WTC11 (cell line): ENCODE data around the gene USP48. TPM values are rescaled to one million over a fixed set of nuclear protein-coding genes. Genes with fewer than 3 reads are reported as not detected.

Experiments
- ATAC-seq: fragments of 200-7000 bp; cut with Tn5 transposase; 2 replicates; pipeline ENCODE4 v1.10.0; 2021; ENCODE audit warnings: mild to moderate bottlenecking, moderate library complexity
- CTCF ChIA-PET: fragments of 300-600 bp; sonication (Branson Sonifier 250); formaldehyde crosslinking; loops from one replicate; lab custom pipeline; 2021; ENCODE audit warnings: antibody characterized with exemption; lab: Charles Lee
- POLR2A ChIA-PET: fragments of 350-600 bp; sonication (Branson Sonifier 250); formaldehyde crosslinking; loops from one replicate; lab custom pipeline; 2021; ENCODE audit warnings: antibody characterized with exemption; lab: Charles Lee
- DNase-seq: peaks from one replicate; pipeline ENCODE4 v3.0.0; 2021; ENCODE audit warnings: low spot score
- H3K27ac Mint-ChIP-seq: 2 replicates; pipeline ENCODE4 v1.8.0; 2021; ENCODE audit warnings: mixed read lengths
- H3K27me3 Mint-ChIP-seq: 2 replicates; pipeline ENCODE4 v1.8.0; 2021; ENCODE audit warnings: low read depth, mild to moderate bottlenecking, moderate library complexity, mixed read lengths
- H3K36me3 Mint-ChIP-seq: 2 replicates; pipeline ENCODE4 v1.8.0; 2021; ENCODE audit warnings: mixed read lengths
- H3K4me1 Mint-ChIP-seq: 2 replicates; pipeline ENCODE4 v1.8.0; 2022; ENCODE audit warnings: mixed read lengths
- H3K4me3 Mint-ChIP-seq: 2 replicates; pipeline ENCODE4 v1.8.0; 2021; ENCODE audit warnings: mild to moderate bottlenecking, moderate library complexity, mixed read lengths
- H3K9me3 Mint-ChIP-seq: 2 replicates; pipeline ENCODE4 v1.8.0; 2021; ENCODE audit warnings: mixed read lengths
- ELF4 ChIP-seq: sonication (generic); formaldehyde crosslinking; IDR thresholded peaks from 2 replicates; pipeline ENCODE4 v1.8.1; 2022; ENCODE audit warnings: low read depth, mild to moderate bottlenecking, moderate library complexity, missing genetic modification reagents
- ESRRA ChIP-seq: sonication (generic); formaldehyde crosslinking; IDR thresholded peaks from 2 replicates; pipeline ENCODE4 v1.8.1; 2022; ENCODE audit warnings: mild to moderate bottlenecking, missing genetic modification reagents, borderline replicate concordance
- FOXK1 ChIP-seq: sonication (generic); formaldehyde crosslinking; IDR thresholded peaks from 2 replicates; pipeline ENCODE4 v1.8.0; 2022; ENCODE audit warnings: mild to moderate bottlenecking, moderate library complexity, missing genetic modification reagents
- FOXP1 ChIP-seq: sonication (generic); formaldehyde crosslinking; IDR thresholded peaks from 2 replicates; pipeline ENCODE4 v1.8.0; 2022; ENCODE audit warnings: missing genetic modification reagents, mild to moderate bottlenecking, moderate library complexity, borderline replicate concordance
- MYBL2 ChIP-seq: sonication (generic); formaldehyde crosslinking; IDR thresholded peaks from 2 replicates; pipeline ENCODE4 v1.8.1; 2023; ENCODE audit warnings: mild to moderate bottlenecking, moderate library complexity, missing genetic modification reagents
- NFE2L1 ChIP-seq: sonication (generic); formaldehyde crosslinking; IDR thresholded peaks from 2 replicates; pipeline ENCODE4 v1.8.1; 2023; ENCODE audit warnings: missing genetic modification reagents
- NR1H2 ChIP-seq: sonication (generic); formaldehyde crosslinking; IDR thresholded peaks from 2 replicates; pipeline ENCODE4 v1.9.0; 2021; ENCODE audit warnings: mild to moderate bottlenecking, moderate library complexity, missing genetic modification reagents
- SP1 ChIP-seq: sonication (generic); formaldehyde crosslinking; conservative IDR thresholded peaks from 2 replicates; pipeline ENCODE4 v1.8.1; 2022; ENCODE audit warnings: missing genetic modification reagents
- ZNF219 ChIP-seq: sonication (generic); formaldehyde crosslinking; IDR thresholded peaks from 2 replicates; pipeline ENCODE4 v1.8.0; 2023; ENCODE audit warnings: missing genetic modification reagents, mild to moderate bottlenecking, borderline replicate concordance
- total RNA-seq: library from RNA; stranded (reverse); gene quantifications from 3 replicates; pipeline ENCODE4 v1.2.3, GENCODE V29; 2021
- TF ChIP-seq, protein P1 (sequence below): sonication (generic); formaldehyde crosslinking; IDR thresholded peaks from 2 replicates; pipeline ENCODE4 v1.8.0; 2023; ENCODE audit warnings: mild to moderate bottlenecking, missing genetic modification reagents
- TF ChIP-seq, protein P2 (sequence below): fragments of 250-450 bp; sonication (Bioruptor Pico); IDR thresholded peaks from 2 replicates; pipeline ENCODE4 v1.9.0; 2021; ENCODE audit warnings: mild to moderate bottlenecking
- TF ChIP-seq, protein P3 (sequence below): sonication (generic); formaldehyde crosslinking; IDR thresholded peaks from 2 replicates; pipeline ENCODE4 v1.8.0; 2022; ENCODE audit warnings: mild to moderate bottlenecking, missing genetic modification reagents
- TF ChIP-seq, protein P4 (sequence below): sonication (generic); formaldehyde crosslinking; IDR thresholded peaks from 2 replicates; pipeline ENCODE4 v1.8.1; 2022; ENCODE audit warnings: mild to moderate bottlenecking, missing genetic modification reagents, moderate library complexity, borderline replicate concordance

Gene USP48
- total RNA-seq, 1 experiment from 2014 or later = 86.9 TPM

DNA sequence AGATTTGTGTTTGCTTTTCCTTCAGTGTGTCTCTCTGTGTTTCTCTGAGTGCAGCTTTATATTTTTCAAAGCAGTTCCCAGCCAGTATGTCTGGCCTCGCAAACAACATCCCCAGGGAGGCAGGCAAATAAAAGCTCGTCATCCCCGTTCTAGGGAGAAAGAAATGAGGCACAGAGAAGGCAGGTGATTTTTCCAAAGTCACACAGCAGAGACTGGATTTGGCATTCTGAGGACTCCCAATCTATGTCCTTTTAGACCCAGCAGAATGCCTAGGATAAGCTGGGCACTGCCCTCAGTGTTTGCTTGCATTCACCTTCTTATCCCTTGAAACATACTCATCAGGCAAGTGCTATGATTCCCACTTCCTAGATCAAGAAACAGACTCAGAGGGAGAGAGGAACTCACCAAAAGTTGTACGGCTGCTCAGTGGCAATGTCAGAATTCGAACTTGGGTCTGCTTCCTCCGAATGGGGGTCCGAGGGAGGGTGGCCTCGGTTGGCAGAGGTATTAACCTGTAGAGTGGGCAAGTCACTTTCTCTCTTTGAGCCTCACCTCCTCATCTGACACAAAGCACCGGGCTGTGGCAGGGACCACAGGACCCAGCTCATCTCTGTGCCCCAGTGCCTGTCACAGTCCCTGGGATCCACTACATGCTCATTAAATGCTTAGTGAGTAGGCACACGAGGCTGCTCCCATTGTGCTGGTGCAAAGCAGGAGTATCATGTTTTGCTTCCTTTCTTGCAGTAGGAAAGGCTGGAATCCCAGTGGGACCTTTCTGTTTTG lies 118.0 kb downstream of the USP48 start:
- no peaks in the 10 kb centered on the region for H3K9me3 Mint-ChIP-seq
- CTCF ChIA-PET = interaction anchor here (1.5 kb wide), 1 partner anchor 10 kb away, joined by 4 read pairs; no protein-coding TSS in a partner anchor
- H3K27ac Mint-ChIP-seq = no peak overlapping the region
- no peak overlapping the region for H3K4me3 Mint-ChIP-seq
- no peak for TF ChIP-seq FOXP1 (CRISPR knock-in tag)
- TF ChIP-seq SP1 (CRISPR knock-in tag) = no peak
- TF ChIP-seq, protein P1, sequence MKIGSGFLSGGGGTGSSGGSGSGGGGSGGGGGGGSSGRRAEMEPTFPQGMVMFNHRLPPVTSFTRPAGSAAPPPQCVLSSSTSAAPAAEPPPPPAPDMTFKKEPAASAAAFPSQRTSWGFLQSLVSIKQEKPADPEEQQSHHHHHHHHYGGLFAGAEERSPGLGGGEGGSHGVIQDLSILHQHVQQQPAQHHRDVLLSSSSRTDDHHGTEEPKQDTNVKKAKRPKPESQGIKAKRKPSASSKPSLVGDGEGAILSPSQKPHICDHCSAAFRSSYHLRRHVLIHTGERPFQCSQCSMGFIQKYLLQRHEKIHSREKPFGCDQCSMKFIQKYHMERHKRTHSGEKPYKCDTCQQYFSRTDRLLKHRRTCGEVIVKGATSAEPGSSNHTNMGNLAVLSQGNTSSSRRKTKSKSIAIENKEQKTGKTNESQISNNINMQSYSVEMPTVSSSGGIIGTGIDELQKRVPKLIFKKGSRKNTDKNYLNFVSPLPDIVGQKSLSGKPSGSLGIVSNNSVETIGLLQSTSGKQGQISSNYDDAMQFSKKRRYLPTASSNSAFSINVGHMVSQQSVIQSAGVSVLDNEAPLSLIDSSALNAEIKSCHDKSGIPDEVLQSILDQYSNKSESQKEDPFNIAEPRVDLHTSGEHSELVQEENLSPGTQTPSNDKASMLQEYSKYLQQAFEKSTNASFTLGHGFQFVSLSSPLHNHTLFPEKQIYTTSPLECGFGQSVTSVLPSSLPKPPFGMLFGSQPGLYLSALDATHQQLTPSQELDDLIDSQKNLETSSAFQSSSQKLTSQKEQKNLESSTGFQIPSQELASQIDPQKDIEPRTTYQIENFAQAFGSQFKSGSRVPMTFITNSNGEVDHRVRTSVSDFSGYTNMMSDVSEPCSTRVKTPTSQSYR (CRISPR knock-in tag) = no peak
- TF ChIP-seq ELF4 (CRISPR knock-in tag) = no peak
- TF ChIP-seq, protein P2, sequence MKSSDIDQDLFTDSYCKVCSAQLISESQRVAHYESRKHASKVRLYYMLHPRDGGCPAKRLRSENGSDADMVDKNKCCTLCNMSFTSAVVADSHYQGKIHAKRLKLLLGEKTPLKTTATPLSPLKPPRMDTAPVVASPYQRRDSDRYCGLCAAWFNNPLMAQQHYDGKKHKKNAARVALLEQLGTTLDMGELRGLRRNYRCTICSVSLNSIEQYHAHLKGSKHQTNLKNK = no peak
- no peak for TF ChIP-seq ZNF219 (CRISPR knock-in tag)
- no peak for TF ChIP-seq MYBL2 (CRISPR knock-in tag)
- no peak for TF ChIP-seq ESRRA
- TF ChIP-seq, protein P3, sequence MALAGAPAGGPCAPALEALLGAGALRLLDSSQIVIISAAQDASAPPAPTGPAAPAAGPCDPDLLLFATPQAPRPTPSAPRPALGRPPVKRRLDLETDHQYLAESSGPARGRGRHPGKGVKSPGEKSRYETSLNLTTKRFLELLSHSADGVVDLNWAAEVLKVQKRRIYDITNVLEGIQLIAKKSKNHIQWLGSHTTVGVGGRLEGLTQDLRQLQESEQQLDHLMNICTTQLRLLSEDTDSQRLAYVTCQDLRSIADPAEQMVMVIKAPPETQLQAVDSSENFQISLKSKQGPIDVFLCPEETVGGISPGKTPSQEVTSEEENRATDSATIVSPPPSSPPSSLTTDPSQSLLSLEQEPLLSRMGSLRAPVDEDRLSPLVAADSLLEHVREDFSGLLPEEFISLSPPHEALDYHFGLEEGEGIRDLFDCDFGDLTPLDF (CRISPR knock-in tag) = no peak
- TF ChIP-seq FOXK1 = no peak
- TF ChIP-seq, protein P4, sequence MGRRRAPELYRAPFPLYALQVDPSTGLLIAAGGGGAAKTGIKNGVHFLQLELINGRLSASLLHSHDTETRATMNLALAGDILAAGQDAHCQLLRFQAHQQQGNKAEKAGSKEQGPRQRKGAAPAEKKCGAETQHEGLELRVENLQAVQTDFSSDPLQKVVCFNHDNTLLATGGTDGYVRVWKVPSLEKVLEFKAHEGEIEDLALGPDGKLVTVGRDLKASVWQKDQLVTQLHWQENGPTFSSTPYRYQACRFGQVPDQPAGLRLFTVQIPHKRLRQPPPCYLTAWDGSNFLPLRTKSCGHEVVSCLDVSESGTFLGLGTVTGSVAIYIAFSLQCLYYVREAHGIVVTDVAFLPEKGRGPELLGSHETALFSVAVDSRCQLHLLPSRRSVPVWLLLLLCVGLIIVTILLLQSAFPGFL (CRISPR knock-in tag) = no peak
- TF ChIP-seq, all 79 proteins: peak for 0
- ATAC-seq (no peak), DNase-seq (no peak)
- Mint-ChIP-seq H3K4me1 (peaks cover 12% of the 10 kb centered on the region), H3K27me3 (peaks cover 35% of the 10 kb centered on the region), H3K36me3 (no peaks in the 10 kb centered on the region)
- POLR2A ChIA-PET = no interaction called here

DNA sequence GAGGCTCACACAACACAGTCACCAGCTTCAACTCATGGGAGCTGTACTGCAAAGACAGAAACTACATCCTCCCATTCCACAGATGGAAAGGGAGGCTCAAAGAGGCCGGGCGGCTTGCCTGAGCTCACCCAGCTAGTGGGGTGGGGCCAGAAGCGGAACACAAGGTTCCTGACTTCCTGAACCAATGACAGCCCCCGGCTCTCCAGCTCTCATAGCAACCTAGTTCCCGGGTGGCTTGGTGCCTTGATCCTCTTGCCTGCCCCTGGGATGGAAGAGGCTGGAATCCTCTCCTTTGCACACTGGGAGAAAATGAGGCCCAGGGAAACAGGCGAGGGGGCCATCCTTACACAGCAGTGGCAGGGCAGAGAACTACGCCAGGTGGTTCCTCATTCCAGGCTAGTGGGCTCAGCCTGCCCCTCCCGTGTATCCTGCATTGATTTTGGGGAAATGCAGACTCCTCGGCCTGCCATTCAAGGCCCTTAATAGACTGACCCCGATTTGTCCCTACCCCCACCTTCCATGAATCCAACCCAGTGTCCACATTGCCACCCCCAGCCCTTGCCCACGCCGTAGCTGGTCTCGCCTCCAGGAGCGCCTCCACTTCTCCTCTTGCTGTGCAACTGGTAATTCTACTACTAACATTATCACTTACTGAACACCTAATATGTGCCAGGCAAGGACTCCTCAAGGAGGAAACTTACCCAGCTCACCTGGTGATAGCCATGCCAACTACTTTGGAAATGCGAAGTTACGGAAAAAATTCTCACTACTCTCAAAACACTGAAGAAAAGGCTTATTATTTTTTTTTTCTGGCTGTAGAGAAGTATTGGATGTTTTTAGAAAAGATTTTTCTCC lies 118.8 kb downstream of the USP48 start:
- Mint-ChIP-seq H3K27me3 (peaks cover 40% of the 10 kb centered on the region), H3K4me1 (peaks cover 15% of the 10 kb centered on the region), H3K27ac (no peak overlapping the region), H3K9me3 (no peaks in the 10 kb centered on the region), H3K36me3 (no peaks in the 10 kb centered on the region), H3K4me3 (no peak overlapping the region)
- CTCF ChIA-PET = interaction anchor here (0.6 to 1.5 kb wide), 3 partner anchors 9 to 359 kb away, joined by 3 to 4 read pairs (median 4); no protein-coding TSS in a partner anchor
- POLR2A ChIA-PET = no interaction called here
- TF ChIP-seq NFE2L1 (CRISPR knock-in tag) (no peak), NR1H2 (no peak)
- ATAC-seq (peak; percentile 12; the same call in 1 of the 2 replicates), DNase-seq (no peak)
